DOHH2 (cell line): ENCODE results near the gene WDFY4.

Experiments
- H3F3A ChIP-seq: fragments of 200-600 bp; sonication (generic), shearing (Covaris generic); 2 replicates; pipeline ENCODE4 v1.6.0; 2016; ENCODE audit warnings: antibody characterized with exemption, mild to moderate bottlenecking; ENCODE audit not compliant: control insufficient read depth, insufficient read depth
- H3K27ac ChIP-seq: fragments of 200-600 bp; sonication (generic); 2 replicates; pipeline ENCODE4 v1.5.1; 2014; ENCODE audit warnings: low read depth, mild to moderate bottlenecking, low read length, moderate library complexity
- H3K27me3 ChIP-seq: fragments of 200-600 bp; sonication (generic); 2 replicates; pipeline ENCODE4 v1.6.1; 2014; ENCODE audit warnings: mild to moderate bottlenecking, low read length, mixed read lengths; ENCODE audit not compliant: control insufficient read depth
- H3K36me3 ChIP-seq: fragments of 200-600 bp; sonication (generic); 2 replicates; pipeline ENCODE4 v1.6.1; 2014; ENCODE audit warnings: mild to moderate bottlenecking, low read length, moderate library complexity, mixed read lengths; ENCODE audit not compliant: control insufficient read depth
- H3K4me1 ChIP-seq: fragments of 200-600 bp; sonication (generic); 2 replicates; pipeline ENCODE4 v1.6.1; 2014; ENCODE audit warnings: mild to moderate bottlenecking, low read length, mixed read lengths; ENCODE audit not compliant: control insufficient read depth
- H3K4me2 ChIP-seq: fragments of 200-600 bp; sonication (generic); 2 replicates; pipeline ENCODE4 v1.6.0; 2014; ENCODE audit warnings: mild to moderate bottlenecking, low read length, moderate library complexity
- H3K4me3 ChIP-seq: fragments of 200-600 bp; sonication (generic); 2 replicates; pipeline ENCODE4 v1.5.1; 2014; ENCODE audit warnings: mild to moderate bottlenecking, low read length, mixed read lengths
- H3K79me2 ChIP-seq: fragments of 200-600 bp; sonication (generic); 2 replicates; pipeline ENCODE4 v1.6.1; 2014; ENCODE audit warnings: mild to moderate bottlenecking, low read length, mixed read lengths; ENCODE audit not compliant: control insufficient read depth
- H3K9me2 ChIP-seq: fragments of 200-600 bp; sonication (generic); replicated peaks from 2 replicates; pipeline ENCODE4 v1.6.1; 2014; ENCODE audit warnings: mild to moderate bottlenecking, low read length, mixed read lengths; ENCODE audit not compliant: control insufficient read depth
- H3K9me3 ChIP-seq: fragments of 200-600 bp; sonication (generic); 2 replicates; pipeline ENCODE4 v1.6.1; 2014; ENCODE audit warnings: antibody characterized with exemption, low read length, mixed read lengths; ENCODE audit not compliant: control insufficient read depth, insufficient read depth
- H4K20me1 ChIP-seq: fragments of 200-600 bp; sonication (generic); 2 replicates; pipeline ENCODE4 v1.6.0; 2014; ENCODE audit warnings: low read depth, mild to moderate bottlenecking, antibody characterized with exemption, low read length, moderate library complexity; ENCODE audit not compliant: control insufficient read depth, insufficient read depth
- EZH2phosphoT487 ChIP-seq: fragments of 200-600 bp; sonication (generic); IDR thresholded peaks from 2 replicates; pipeline ENCODE4 v1.6.1; 2017; ENCODE audit warnings: borderline replicate concordance, mild to moderate bottlenecking, antibody characterized with exemption, low read length, moderate library complexity, mixed read lengths
- TF ChIP-seq, protein P1 (sequence below): fragments of 200-600 bp; sonication (generic); IDR thresholded peaks from one replicate; pipeline ENCODE4 v1.5.1; 2014; ENCODE audit warnings: antibody characterized with exemption, mild to moderate bottlenecking, low read depth, low read length; ENCODE audit not compliant: poor library complexity, severe bottlenecking

WDFY4 gene

DNA sequence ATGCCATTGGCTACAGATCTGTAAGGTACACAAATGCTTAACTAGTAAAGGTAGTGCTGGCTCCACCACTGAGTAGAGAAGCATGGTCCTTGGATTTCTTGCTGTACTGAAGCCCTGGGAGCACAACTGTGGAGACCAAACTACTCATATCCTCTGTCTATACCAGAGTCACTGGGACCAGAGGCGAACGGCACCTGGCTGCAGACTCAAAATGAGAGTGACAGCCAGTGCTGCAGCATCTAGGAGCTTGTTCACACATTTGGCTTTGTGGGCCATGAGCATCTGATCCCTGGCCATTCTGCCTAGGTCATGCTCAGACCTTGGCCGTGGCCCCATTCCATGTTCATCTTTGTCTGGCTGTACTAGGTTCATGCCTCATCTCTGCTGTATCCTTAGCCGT is 223.1 kb downstream of the WDFY4 start:
- Histone ChIP-seq H3K79me2 (no peaks in the 10 kb centered on the region), H3K27ac (no peak overlapping the region), H3K4me3 (no peak overlapping the region), H3K36me3 (peaks cover 14% of the 10 kb centered on the region), H3K9me3 (no peaks in the 10 kb centered on the region), H3K4me1 (no peaks in the 10 kb centered on the region), H4K20me1 (no peaks in the 10 kb centered on the region), H3K27me3 (no peaks in the 10 kb centered on the region), H3K9me2 (no peaks in the 10 kb centered on the region), H3F3A (no peaks in the 10 kb centered on the region), H3K4me2 (no peak overlapping the region)
- no peak for TF ChIP-seq EZH2phosphoT487
- TF ChIP-seq, protein P1, sequence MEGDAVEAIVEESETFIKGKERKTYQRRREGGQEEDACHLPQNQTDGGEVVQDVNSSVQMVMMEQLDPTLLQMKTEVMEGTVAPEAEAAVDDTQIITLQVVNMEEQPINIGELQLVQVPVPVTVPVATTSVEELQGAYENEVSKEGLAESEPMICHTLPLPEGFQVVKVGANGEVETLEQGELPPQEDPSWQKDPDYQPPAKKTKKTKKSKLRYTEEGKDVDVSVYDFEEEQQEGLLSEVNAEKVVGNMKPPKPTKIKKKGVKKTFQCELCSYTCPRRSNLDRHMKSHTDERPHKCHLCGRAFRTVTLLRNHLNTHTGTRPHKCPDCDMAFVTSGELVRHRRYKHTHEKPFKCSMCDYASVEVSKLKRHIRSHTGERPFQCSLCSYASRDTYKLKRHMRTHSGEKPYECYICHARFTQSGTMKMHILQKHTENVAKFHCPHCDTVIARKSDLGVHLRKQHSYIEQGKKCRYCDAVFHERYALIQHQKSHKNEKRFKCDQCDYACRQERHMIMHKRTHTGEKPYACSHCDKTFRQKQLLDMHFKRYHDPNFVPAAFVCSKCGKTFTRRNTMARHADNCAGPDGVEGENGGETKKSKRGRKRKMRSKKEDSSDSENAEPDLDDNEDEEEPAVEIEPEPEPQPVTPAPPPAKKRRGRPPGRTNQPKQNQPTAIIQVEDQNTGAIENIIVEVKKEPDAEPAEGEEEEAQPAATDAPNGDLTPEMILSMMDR, result no peak

DNA sequence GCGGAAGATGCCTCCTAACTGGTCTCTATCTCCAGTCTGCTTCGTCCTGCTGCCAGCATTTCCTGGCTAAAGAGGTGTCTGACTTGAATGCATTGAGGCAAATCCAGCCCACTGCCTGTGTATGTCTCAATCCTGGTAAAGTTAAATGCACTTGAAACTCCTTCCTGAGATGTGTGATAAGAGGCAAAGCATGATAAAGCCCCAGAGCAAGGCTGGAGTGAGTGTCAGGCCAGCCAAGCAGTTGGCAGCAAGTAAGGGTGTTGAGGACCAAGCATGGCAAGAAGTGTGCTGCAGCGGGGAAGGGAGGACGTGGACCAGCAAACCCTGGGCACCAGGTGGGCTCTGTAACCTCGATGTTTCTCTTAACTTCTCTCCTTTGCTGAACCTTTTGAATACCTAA is 225.9 kb downstream of the WDFY4 start:
- Histone ChIP-seq H3K9me3 (no peaks in the 10 kb centered on the region), H3K9me2 (no peaks in the 10 kb centered on the region), H3K27me3 (no peaks in the 10 kb centered on the region), H3K79me2 (no peaks in the 10 kb centered on the region), H3F3A (no peaks in the 10 kb centered on the region), H4K20me1 (no peaks in the 10 kb centered on the region), H3K4me3 (no peak overlapping the region), H3K4me2 (no peak overlapping the region), H3K27ac (no peak overlapping the region), H3K4me1 (no peaks in the 10 kb centered on the region), H3K36me3 (peaks cover 17% of the 10 kb centered on the region)
- TF ChIP-seq EZH2phosphoT487, result no peak
- TF ChIP-seq, protein P1, result no peak

DNA sequence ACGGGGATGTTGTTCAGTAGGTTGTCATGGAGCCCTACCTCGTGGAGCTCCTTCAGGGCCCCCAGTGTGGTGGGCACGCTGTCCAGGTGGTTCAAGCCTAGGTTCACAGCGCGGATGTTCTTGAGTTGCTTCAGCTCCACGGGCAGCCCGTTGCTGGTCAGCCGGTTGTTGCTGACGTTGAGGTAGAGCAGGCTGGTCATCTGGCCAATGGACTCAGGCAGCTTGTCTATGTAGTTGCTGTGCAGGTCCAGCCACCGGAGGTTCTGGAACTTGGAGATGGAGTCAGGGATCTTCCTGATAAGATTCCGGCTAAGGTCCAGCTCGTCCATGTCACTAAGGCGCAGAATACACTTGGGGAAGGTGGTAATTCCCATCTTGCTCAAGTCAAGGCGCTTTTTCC is 229.0 kb downstream of the WDFY4 start:
- Histone ChIP-seq H3K4me2 (no peak overlapping the region), H3F3A (no peaks in the 10 kb centered on the region), H3K9me2 (no peaks in the 10 kb centered on the region), H4K20me1 (no peaks in the 10 kb centered on the region), H3K27me3 (no peaks in the 10 kb centered on the region), H3K36me3 (peaks cover 14% of the 10 kb centered on the region), H3K4me1 (no peaks in the 10 kb centered on the region), H3K4me3 (no peak overlapping the region), H3K27ac (no peak overlapping the region), H3K79me2 (no peaks in the 10 kb centered on the region), H3K9me3 (no peaks in the 10 kb centered on the region)
- TF ChIP-seq EZH2phosphoT487, result no peak
- TF ChIP-seq, protein P1, result no peak

DNA sequence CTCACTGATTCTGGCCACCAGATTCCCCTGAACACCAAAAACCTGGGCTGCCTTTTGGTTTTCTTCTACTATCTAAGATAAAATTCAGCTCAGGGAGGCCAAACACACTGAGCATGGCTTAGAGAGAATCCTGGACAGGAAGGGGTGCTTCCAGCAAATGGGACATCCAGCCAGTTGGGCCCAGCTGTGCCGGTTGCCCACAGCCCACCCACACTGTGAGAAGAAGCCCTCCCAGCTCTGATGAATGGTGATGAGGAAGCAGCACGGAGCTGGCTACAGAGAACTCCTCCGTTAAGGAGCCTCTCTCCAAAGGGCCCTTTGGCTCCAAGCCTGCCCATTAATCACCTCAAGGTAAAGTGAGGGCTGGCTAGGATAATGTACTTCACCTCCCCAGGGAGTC is 239.1 kb downstream of the WDFY4 start:
- Histone ChIP-seq H3K27ac (no peak overlapping the region), H3F3A (no peaks in the 10 kb centered on the region), H4K20me1 (no peaks in the 10 kb centered on the region; the same call in 1 of the 2 replicates), H3K9me3 (no peaks in the 10 kb centered on the region), H3K27me3 (no peaks in the 10 kb centered on the region), H3K4me2 (no peak overlapping the region), H3K4me3 (no peak overlapping the region), H3K79me2 (no peaks in the 10 kb centered on the region), H3K36me3 (no peaks in the 10 kb centered on the region), H3K4me1 (no peaks in the 10 kb centered on the region), H3K9me2 (no peaks in the 10 kb centered on the region)
- TF ChIP-seq, protein P1, result no peak
- TF ChIP-seq EZH2phosphoT487, result no peak
